Measurements from ENCODE around the gene PPP2R5D. TPM values are rescaled to one million over a fixed set of nuclear protein-coding genes. Genes with fewer than 3 reads are reported as not detected.

Gene PPP2R5D
- polyA plus RNA-seq, 3 donors: 10.3 to 24.9 (median 14.9) TPM

GRCh38 chr6:42989923-42990322 lies 5.6 kb downstream of the PPP2R5D start:
- Histone ChIP-seq H2AFZ (ENCODE audit: insufficient read depth, low read depth, low read length, poor library complexity, severe bottlenecking) (no peak overlapping the region), H3K4me1 (ENCODE audit: control insufficient read depth in 1 of 2, insufficient read depth in 2 of 2, low read length in 2 of 2) (peaks cover 8 to 12% of the 10 kb centered on the region in 2 donors), H3K79me2 (ENCODE audit: insufficient read depth, low read length) (peaks cover 30% of the 10 kb centered on the region), H4K20me1 (ENCODE audit: insufficient read depth, low read length) (peaks cover 17% of the 10 kb centered on the region), H3K27me3 (ENCODE audit: control insufficient read depth in 2 of 2, insufficient read depth in 2 of 2, low read length in 2 of 2) (no peaks in the 10 kb centered on the region), H3K9me3 (replicated peaks in 1 of 2; ENCODE audit: control insufficient read depth in 1 of 2, insufficient read depth in 1 of 2, low read length in 2 of 2) (no peaks in the 10 kb centered on the region), H3K9ac (ENCODE audit: insufficient read depth, low read length, poor library complexity, severe bottlenecking) (no peak overlapping the region), H3K4me3 (replicated peaks in 1 of 3; ENCODE audit: low read depth in 2 of 3, low read length in 3 of 3) (no peak overlapping the region), H3K4me2 (replicated peaks; ENCODE audit: extremely low read depth, low read length, poor library complexity, severe bottlenecking) (no peak overlapping the region), H3K27ac (ENCODE audit: low read depth in 1 of 2, low read length in 2 of 2) (no peak overlapping the region), H3K36me3 (replicated peaks in 1 of 2; ENCODE audit: control insufficient read depth in 1 of 2, insufficient read depth in 2 of 2, low read length in 2 of 2) (peaks cover 23 to 37% of the 10 kb centered on the region in 2 donors)
- Mint-ChIP-seq H3K4me3 (no peak overlapping the region), H3K4me1 (peaks cover 35% of the 10 kb centered on the region), H3K27ac (no peak overlapping the region), H3K36me3 (peaks cover 24 to 64% of the 10 kb centered on the region in 2 donors), H3K9me3 (no peaks in the 10 kb centered on the region), H3K27me3 (ENCODE audit: low read depth in 3 of 3) (peaks cover 0 to 4% (median 0%) of the 10 kb centered on the region in 3 donors)
- DNase-seq: no peak
- intact Hi-C loops (cut with micrococcal nuclease): no loop called here
- WGBS (ENCODE audit: insufficient coverage): 80% methylated on average over 2 of the region's 5 CpGs
- TF ChIP-seq, protein P1, sequence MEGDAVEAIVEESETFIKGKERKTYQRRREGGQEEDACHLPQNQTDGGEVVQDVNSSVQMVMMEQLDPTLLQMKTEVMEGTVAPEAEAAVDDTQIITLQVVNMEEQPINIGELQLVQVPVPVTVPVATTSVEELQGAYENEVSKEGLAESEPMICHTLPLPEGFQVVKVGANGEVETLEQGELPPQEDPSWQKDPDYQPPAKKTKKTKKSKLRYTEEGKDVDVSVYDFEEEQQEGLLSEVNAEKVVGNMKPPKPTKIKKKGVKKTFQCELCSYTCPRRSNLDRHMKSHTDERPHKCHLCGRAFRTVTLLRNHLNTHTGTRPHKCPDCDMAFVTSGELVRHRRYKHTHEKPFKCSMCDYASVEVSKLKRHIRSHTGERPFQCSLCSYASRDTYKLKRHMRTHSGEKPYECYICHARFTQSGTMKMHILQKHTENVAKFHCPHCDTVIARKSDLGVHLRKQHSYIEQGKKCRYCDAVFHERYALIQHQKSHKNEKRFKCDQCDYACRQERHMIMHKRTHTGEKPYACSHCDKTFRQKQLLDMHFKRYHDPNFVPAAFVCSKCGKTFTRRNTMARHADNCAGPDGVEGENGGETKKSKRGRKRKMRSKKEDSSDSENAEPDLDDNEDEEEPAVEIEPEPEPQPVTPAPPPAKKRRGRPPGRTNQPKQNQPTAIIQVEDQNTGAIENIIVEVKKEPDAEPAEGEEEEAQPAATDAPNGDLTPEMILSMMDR (IDR thresholded peaks at IDR 0.05): no peak

DNA sequence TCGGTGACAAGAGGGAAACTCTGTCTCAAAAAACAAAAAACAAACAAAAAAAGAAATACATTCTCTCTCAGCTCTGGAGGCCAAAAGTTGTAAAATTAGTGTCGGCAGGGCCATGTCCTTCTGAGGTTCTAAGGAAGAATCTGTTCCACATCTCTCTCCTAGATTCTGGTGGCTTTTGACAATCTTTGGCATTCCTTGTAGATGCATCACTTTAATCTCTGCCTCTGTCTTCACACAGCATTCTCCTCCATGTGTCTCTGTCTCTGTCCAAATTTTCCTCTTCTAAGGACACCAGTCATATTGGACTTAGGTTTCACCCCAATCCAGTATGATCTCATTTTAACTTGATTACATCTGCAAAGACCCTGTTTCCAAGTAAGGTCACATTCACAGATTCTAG lies 9.1 kb downstream of the PPP2R5D start:
- Histone ChIP-seq H4K20me1 (ENCODE audit: insufficient read depth, low read length) (peaks cover 6% of the 10 kb centered on the region), H3K9ac (ENCODE audit: insufficient read depth, low read length, poor library complexity, severe bottlenecking) (no peak overlapping the region), H3K9me3 (replicated peaks in 1 of 2; ENCODE audit: control insufficient read depth in 1 of 2, insufficient read depth in 1 of 2, low read length in 2 of 2) (no peaks in the 10 kb centered on the region), H3K4me2 (replicated peaks; ENCODE audit: extremely low read depth, low read length, poor library complexity, severe bottlenecking) (no peak overlapping the region), H3K79me2 (ENCODE audit: insufficient read depth, low read length) (peaks cover 3% of the 10 kb centered on the region), H2AFZ (ENCODE audit: insufficient read depth, low read depth, low read length, poor library complexity, severe bottlenecking) (no peak overlapping the region), H3K27ac (ENCODE audit: low read depth in 1 of 2, low read length in 2 of 2) (no peak overlapping the region), H3K4me1 (ENCODE audit: control insufficient read depth in 1 of 2, insufficient read depth in 2 of 2, low read length in 2 of 2) (no peaks in the 10 kb centered on the region), H3K36me3 (replicated peaks in 1 of 2; ENCODE audit: control insufficient read depth in 1 of 2, insufficient read depth in 2 of 2, low read length in 2 of 2) (peaks cover 23 to 35% of the 10 kb centered on the region in 2 donors), H3K4me3 (replicated peaks in 1 of 3; ENCODE audit: low read depth in 2 of 3, low read length in 3 of 3) (no peak overlapping the region), H3K27me3 (ENCODE audit: control insufficient read depth in 2 of 2, insufficient read depth in 2 of 2, low read length in 2 of 2) (no peaks in the 10 kb centered on the region)
- Mint-ChIP-seq H3K27me3 (ENCODE audit: low read depth in 3 of 3) (no peaks in the 10 kb centered on the region), H3K36me3 (peaks cover 22 to 64% of the 10 kb centered on the region in 2 donors), H3K4me1 (peaks cover under 1% of the 10 kb centered on the region), H3K4me3 (no peak overlapping the region), H3K27ac (no peak overlapping the region), H3K9me3 (no peaks in the 10 kb centered on the region)
- 80% methylated on average over 1 of the region's 2 CpGs for WGBS (ENCODE audit: insufficient coverage)
- intact Hi-C loops (cut with micrococcal nuclease): no loop called here
- no peak for DNase-seq
- TF ChIP-seq, protein P1 (IDR thresholded peaks at IDR 0.05): no peak

Data from CD14-positive monocyte (primary cell).